Esophagus muscularis mucosa (tissue), 3 donors: Measurements from ENCODE around the gene ARCN1.

Source experiments
- CTCF ChIP-seq, 3 experiments: fragments of 200-600 bp in 2 of 3; fragments of 450-650 bp in 1 of 3; sonication (generic) in 2 of 3; IDR thresholded peaks; one replicate each; pipeline ENCODE4 v1.5.1; 2017 to 2019; ENCODE audit warnings: antibody characterized with exemption in 3 of 3, mild to moderate bottlenecking in 2 of 3, moderate library complexity in 1 of 3
- POLR2A ChIP-seq: fragments of 450-650 bp; IDR thresholded peaks from one replicate; pipeline ENCODE4 v1.6.1; 2017; ENCODE audit warnings: antibody characterized with exemption, moderate library complexity, mild to moderate bottlenecking, low read depth
- POLR2AphosphoS5 ChIP-seq, 2 donors: sonication (generic); formaldehyde crosslinking; IDR thresholded peaks; one replicate each; pipeline ENCODE4 v1.6.1; 2017; ENCODE audit warnings: antibody characterized with exemption in 2 of 2

GRCh38 chr11:118604566-118604965 is 32.4 kb downstream of the ARCN1 start:
- TF ChIP-seq CTCF (IDR thresholded peaks at IDR 0.05), result no peak
- no peak for TF ChIP-seq POLR2AphosphoS5 (IDR thresholded peaks at IDR 0.05)
- no peak for TF ChIP-seq POLR2A
